B cell (primary cell): ENCODE data around the gene SP9. TPM values are rescaled to one million over a fixed set of nuclear protein-coding genes. Genes with fewer than 3 reads are reported as not detected.

Source experiments
- ATAC-seq: fragments of 200-7000 bp; cut with Tn5 transposase; one replicate; pipeline ENCODE4 v1.10.0; 2021; ENCODE audit warnings: low read depth, mild to moderate bottlenecking, moderate number of reproducible peaks, moderate library complexity
- CTCF ChIA-PET: fragments of 350-600 bp; sonication (Branson Sonifier 250); formaldehyde crosslinking; loops from one replicate; lab custom pipeline; 2021; ENCODE audit warnings: antibody characterized with exemption, inconsistent platforms; lab: Charles Lee
- POLR2A ChIA-PET: fragments of 350-600 bp; sonication (Branson Sonifier 250); formaldehyde crosslinking; loops from one replicate; lab custom pipeline; 2021; ENCODE audit warnings: antibody characterized with exemption; lab: Charles Lee
- DNase-seq: peaks from one replicate; pipeline ENCODE4 v3.0.0; 2013
- H2AFZ ChIP-seq: 2 replicates; pipeline ENCODE4 v1.6.1; 2012; ENCODE audit warnings: mild to moderate bottlenecking, low read depth, low read length; ENCODE audit not compliant: insufficient read depth, poor library complexity, severe bottlenecking
- H3K27ac ChIP-seq, 2 donors: 1 replicate in 1 of 2; 2 replicates in 1 of 2; pipeline ENCODE4 v1.5.1; 2012 to 2013; ENCODE audit warnings: low read length in 2 of 2, mild to moderate bottlenecking in 2 of 2, moderate library complexity in 1 of 2
- H3K27me3 ChIP-seq, 4 experiments: fragments of 200-600 bp in 1 of 4; sonication (generic) in 1 of 4; replicated peaks in 1 of 4; 1 replicate in 2 of 4; 2 replicates in 2 of 4; pipeline versions ENCODE4 v1.6.1 to v1.7.0; 2013 to 2016; ENCODE audit warnings: low read length in 3 of 4, mild to moderate bottlenecking in 2 of 4, mixed read lengths in 1 of 4, moderate library complexity in 1 of 4; ENCODE audit not compliant: insufficient read depth in 4 of 4, control insufficient read depth in 3 of 4; ENCODE audit errors: control extremely low read depth in 1 of 4
- H3K36me3 ChIP-seq, 2 experiments: replicated peaks in 1 of 2; 1 replicate in 1 of 2; 2 replicates in 1 of 2; pipeline versions ENCODE4 v1.6.1 to v1.7.1; 2013; ENCODE audit warnings: low read length in 1 of 2; ENCODE audit not compliant: insufficient read depth in 2 of 2, control insufficient read depth in 1 of 2; ENCODE audit errors: control extremely low read depth in 1 of 2, extremely low read depth in 1 of 2
- H3K4me1 ChIP-seq, 2 donors: fragments of 200-600 bp in 1 of 2; sonication (generic) in 1 of 2; 1 replicate in 1 of 2; 2 replicates in 1 of 2; pipeline versions ENCODE4 v1.5.1 to v1.6.1; 2013 to 2017; ENCODE audit warnings: low read length in 2 of 2; ENCODE audit not compliant: control insufficient read depth in 2 of 2, insufficient read depth in 2 of 2
- H3K4me2 ChIP-seq: replicated peaks from 2 replicates; pipeline ENCODE3; 2012; ENCODE audit warnings: mild to moderate bottlenecking, low read depth, low read length; ENCODE audit not compliant: poor library complexity, severe bottlenecking
- H3K4me3 ChIP-seq, 5 experiments: fragments of 200-600 bp in 1 of 5; sonication (generic) in 1 of 5; 1 replicate in 3 of 5; 2 replicates in 2 of 5; pipeline versions ENCODE4 v1.5.1 to v1.7.0; 2011 to 2016; ENCODE audit warnings: low read length in 4 of 5, mild to moderate bottlenecking in 4 of 5, low read depth in 2 of 5, control low read depth in 1 of 5, moderate library complexity in 1 of 5; ENCODE audit not compliant: insufficient read depth in 1 of 5; ENCODE audit errors: control extremely low read depth in 1 of 5, extremely low read depth in 1 of 5
- H3K79me2 ChIP-seq: fragments of 200-600 bp; sonication (generic); one replicate; pipeline ENCODE4 v1.6.0; 2016; ENCODE audit warnings: low read length; ENCODE audit not compliant: control insufficient read depth, insufficient read depth
- H3K9ac ChIP-seq: fragments of 200-600 bp; sonication (generic); 2 replicates; pipeline ENCODE4 v1.6.1; 2017; ENCODE audit warnings: mild to moderate bottlenecking, low read length, moderate library complexity
- H3K9me3 ChIP-seq, 3 donors: one replicate each; pipeline versions ENCODE4 v1.6.1 to v1.7.1; 2013; ENCODE audit warnings: low read length in 2 of 3; ENCODE audit not compliant: control insufficient read depth in 2 of 3, insufficient read depth in 1 of 3; ENCODE audit errors: control extremely low read depth in 1 of 3
- H4K20me1 ChIP-seq: 2 replicates; pipeline ENCODE4 v1.6.0; 2012; ENCODE audit warnings: mild to moderate bottlenecking, low read length; ENCODE audit not compliant: insufficient read depth, control insufficient read depth, poor library complexity, severe bottlenecking
- H3K27ac Mint-ChIP-seq: one replicate; pipeline ENCODE4 v1.8.0; 2021; ENCODE audit warnings: mixed read lengths
- H3K27me3 Mint-ChIP-seq: one replicate; pipeline ENCODE4 v1.8.0; 2021; ENCODE audit warnings: mixed read lengths
- H3K4me1 Mint-ChIP-seq: one replicate; pipeline ENCODE4 v1.8.0; 2021; ENCODE audit warnings: mixed read lengths
- H3K4me3 Mint-ChIP-seq: one replicate; pipeline ENCODE4 v1.8.0; 2021; ENCODE audit warnings: mixed read lengths
- H3K9me3 Mint-ChIP-seq: one replicate; pipeline ENCODE4 v1.8.0; 2022; ENCODE audit warnings: mixed read lengths; ENCODE audit not compliant: insufficient read depth
- EZH2 ChIP-seq: IDR thresholded peaks from 2 replicates; pipeline ENCODE4 v1.6.1; 2012; ENCODE audit warnings: borderline replicate concordance, low read depth, mild to moderate bottlenecking, moderate library complexity, low read length; ENCODE audit not compliant: insufficient read depth, poor library complexity, severe bottlenecking
- WGBS: methylation state at CpG from one replicate; pipeline ENCODE4 v1.1.5; 2013; ENCODE audit warnings: missing lambda C conversion rate; ENCODE audit not compliant: insufficient coverage; 5-methylcytosine and 5-hydroxymethylcytosine counted together
- intact Hi-C: fragments of 100-400 bp; cut with micrococcal nuclease; formaldehyde crosslinking; loops from one replicate; pipeline ENCODE4 v1.10.0; 2022
- polyA plus RNA-seq: library from polyadenylated mRNA; depleted of rRNA; stranded (reverse); fragments of >200 nt; gene quantifications from 2 replicates; pipeline ENCODE4 v1.2.3, GENCODE V29; 2012
- total RNA-seq, 2 donors: library from RNA; stranded (reverse); fragments of 120-200 nt in 1 of 2; gene quantifications; 1 replicate in 1 of 2; 2 replicates in 1 of 2; pipeline versions ENCODE4 v1.2.3 to v1.2.4, GENCODE V29; 2013 to 2022
- TF ChIP-seq, protein P1 (sequence below): fragments of 200-600 bp; IDR thresholded peaks from one replicate; pipeline ENCODE4 v1.8.0; 2022; ENCODE audit warnings: antibody characterized with exemption, mild to moderate bottlenecking

SP9 gene
- total and polyA plus RNA-seq, 2 donors (not counting 1 experiment from before 2014, with no cell fraction given), result not detected

- Histone ChIP-seq H3K9ac (peak overlapping the region; percentile 60), H3K4me1 (peaks cover 68 to 80% of the 10 kb centered on the region in 2 donors), H3K27me3 (peaks cover 0 to 90% (median 77%) of the 10 kb centered on the region in 4 experiments), H2AFZ (peak overlapping the region; percentile 78), H3K36me3 (no peaks in the 10 kb centered on the region), H3K9me3 (peaks cover 1 to 70% (median 7%) of the 10 kb centered on the region in 3 donors), H3K4me3 (peak overlapping the region in 4 of 5 experiments; percentile 35 to 62 (median 45)), H3K27ac (no peak overlapping the region), H3K4me2 (peak overlapping the region; percentile 94), H4K20me1 (peaks cover 23% of the 10 kb centered on the region), H3K79me2 (no peaks in the 10 kb centered on the region)
- WGBS, result 4% methylated on average over 102 of the region's 102 CpGs
- TF ChIP-seq, protein P1, sequence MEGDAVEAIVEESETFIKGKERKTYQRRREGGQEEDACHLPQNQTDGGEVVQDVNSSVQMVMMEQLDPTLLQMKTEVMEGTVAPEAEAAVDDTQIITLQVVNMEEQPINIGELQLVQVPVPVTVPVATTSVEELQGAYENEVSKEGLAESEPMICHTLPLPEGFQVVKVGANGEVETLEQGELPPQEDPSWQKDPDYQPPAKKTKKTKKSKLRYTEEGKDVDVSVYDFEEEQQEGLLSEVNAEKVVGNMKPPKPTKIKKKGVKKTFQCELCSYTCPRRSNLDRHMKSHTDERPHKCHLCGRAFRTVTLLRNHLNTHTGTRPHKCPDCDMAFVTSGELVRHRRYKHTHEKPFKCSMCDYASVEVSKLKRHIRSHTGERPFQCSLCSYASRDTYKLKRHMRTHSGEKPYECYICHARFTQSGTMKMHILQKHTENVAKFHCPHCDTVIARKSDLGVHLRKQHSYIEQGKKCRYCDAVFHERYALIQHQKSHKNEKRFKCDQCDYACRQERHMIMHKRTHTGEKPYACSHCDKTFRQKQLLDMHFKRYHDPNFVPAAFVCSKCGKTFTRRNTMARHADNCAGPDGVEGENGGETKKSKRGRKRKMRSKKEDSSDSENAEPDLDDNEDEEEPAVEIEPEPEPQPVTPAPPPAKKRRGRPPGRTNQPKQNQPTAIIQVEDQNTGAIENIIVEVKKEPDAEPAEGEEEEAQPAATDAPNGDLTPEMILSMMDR, result peak; percentile 26
- peak; percentile 100 for TF ChIP-seq EZH2
- ChIA-PET CTCF (interaction anchor here (0.7 to 1.5 kb wide), 4 partner anchors 11 to 934 kb away, joined by 3 to 7 read pairs (median 6); no protein-coding TSS in a partner anchor), POLR2A (interaction anchor here (0.7 to 1.1 kb wide), 2 partner anchors 8 to 305 kb away, joined by 3 to 4 read pairs; no protein-coding TSS in a partner anchor)
- DNase-seq, result peak; percentile 82
- Mint-ChIP-seq H3K27me3 (peaks cover 61% of the 10 kb centered on the region), H3K9me3 (no peaks in the 10 kb centered on the region), H3K27ac (peak overlapping the region; percentile 65), H3K4me1 (peaks cover 35% of the 10 kb centered on the region), H3K4me3 (peak overlapping the region; percentile 84)
- ATAC-seq, result peak; percentile 74
- intact Hi-C loops, result loop anchor here (10.0 kb wide), 1 partner anchor 1758 kb away; the partner anchor contains the start of genes HOXD12 and HOXD13
Measured at GRCh38 chr2:174336501-174337336, 2.0 kb downstream of the SP9 start.
